ENCODE measurements around the gene KCNJ15. TPM values are rescaled to one million over a fixed set of nuclear protein-coding genes. Genes with fewer than 3 reads are reported as not detected.

Gene KCNJ15
- total RNA-seq, 2 donors from 2014 or later: 0.17 to 0.21 TPM

DNA sequence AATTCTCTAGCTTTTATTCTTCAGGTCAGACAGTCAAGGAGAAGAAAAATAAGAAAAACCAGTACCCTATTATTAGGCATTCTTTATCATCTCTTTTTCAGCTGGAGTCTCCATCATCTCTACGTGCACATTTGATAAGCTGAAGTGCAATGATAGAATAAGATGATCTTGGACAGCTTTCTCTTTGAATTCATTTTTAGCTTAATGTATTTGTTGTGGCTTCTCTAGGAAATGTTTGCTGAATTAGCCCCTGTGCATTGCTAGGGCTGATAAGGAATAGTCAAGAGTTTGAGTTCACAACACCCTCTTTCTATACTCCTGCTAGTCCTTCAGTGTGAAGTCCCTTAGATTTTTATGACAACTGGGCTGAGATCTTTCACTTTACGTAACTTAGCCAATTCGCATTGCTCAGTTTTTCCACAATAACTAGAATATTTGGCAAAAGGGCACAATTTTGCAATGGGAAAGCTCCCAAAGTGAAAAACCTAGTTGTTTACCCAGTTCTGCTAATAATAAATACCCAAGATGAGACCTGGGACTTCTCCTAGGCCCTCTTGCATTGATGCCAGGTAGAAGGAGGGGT, 7.0 kb upstream of the KCNJ15 start:
- intact Hi-C loops (cut with DNase I): no loop called here
- no peaks in the 10 kb centered on the region for H3K36me3 ChIP-seq
- no peak overlapping the region for H3K4me3 ChIP-seq
- peaks cover 4% of the 10 kb centered on the region for H3K4me1 ChIP-seq
- no peaks in the 10 kb centered on the region for H3K27me3 ChIP-seq
- no peaks in the 10 kb centered on the region for H3K9me3 ChIP-seq
- H3K9ac ChIP-seq (ENCODE audit: low read depth in 2 of 2, low read length in 2 of 2): no peak overlapping the region
- no peak overlapping the region for H3K27ac ChIP-seq
- TF ChIP-seq, protein P1, sequence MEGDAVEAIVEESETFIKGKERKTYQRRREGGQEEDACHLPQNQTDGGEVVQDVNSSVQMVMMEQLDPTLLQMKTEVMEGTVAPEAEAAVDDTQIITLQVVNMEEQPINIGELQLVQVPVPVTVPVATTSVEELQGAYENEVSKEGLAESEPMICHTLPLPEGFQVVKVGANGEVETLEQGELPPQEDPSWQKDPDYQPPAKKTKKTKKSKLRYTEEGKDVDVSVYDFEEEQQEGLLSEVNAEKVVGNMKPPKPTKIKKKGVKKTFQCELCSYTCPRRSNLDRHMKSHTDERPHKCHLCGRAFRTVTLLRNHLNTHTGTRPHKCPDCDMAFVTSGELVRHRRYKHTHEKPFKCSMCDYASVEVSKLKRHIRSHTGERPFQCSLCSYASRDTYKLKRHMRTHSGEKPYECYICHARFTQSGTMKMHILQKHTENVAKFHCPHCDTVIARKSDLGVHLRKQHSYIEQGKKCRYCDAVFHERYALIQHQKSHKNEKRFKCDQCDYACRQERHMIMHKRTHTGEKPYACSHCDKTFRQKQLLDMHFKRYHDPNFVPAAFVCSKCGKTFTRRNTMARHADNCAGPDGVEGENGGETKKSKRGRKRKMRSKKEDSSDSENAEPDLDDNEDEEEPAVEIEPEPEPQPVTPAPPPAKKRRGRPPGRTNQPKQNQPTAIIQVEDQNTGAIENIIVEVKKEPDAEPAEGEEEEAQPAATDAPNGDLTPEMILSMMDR (IDR thresholded peaks at IDR 0.05): no peak
- DNase-seq: no peak

DNA sequence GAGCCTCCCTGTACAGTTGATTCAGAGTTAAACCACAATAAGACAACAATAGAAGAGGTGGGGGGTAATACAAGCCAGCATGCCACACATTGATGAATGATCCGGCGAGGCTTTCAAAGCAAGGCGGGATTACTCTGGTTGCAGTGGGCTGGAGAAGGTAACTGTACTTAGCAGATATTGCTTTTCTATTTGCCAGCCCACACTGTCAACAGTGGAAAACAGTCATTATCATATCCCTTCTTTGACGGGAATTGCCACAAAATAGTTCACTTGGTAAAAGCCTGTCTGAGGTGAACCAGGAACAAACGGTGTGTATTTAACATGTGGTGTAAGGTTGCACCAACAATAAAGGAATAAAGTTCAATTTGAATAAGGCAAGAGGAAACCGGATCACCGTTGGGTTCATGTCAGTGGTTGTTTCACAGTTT, 5.8 kb upstream of the KCNJ15 start:
- intact Hi-C loops (cut with DNase I): no loop called here
- peaks cover 4% of the 10 kb centered on the region for H3K4me1 ChIP-seq
- TF ChIP-seq, protein P1 (IDR thresholded peaks at IDR 0.05): no peak
- no peak overlapping the region for H3K4me3 ChIP-seq
- H3K36me3 ChIP-seq: no peaks in the 10 kb centered on the region
- no peaks in the 10 kb centered on the region for H3K27me3 ChIP-seq
- no peak overlapping the region for H3K27ac ChIP-seq
- H3K9ac ChIP-seq (ENCODE audit: low read depth in 2 of 2, low read length in 2 of 2): no peak overlapping the region
- DNase-seq: no peak
- H3K9me3 ChIP-seq: no peaks in the 10 kb centered on the region

DNA sequence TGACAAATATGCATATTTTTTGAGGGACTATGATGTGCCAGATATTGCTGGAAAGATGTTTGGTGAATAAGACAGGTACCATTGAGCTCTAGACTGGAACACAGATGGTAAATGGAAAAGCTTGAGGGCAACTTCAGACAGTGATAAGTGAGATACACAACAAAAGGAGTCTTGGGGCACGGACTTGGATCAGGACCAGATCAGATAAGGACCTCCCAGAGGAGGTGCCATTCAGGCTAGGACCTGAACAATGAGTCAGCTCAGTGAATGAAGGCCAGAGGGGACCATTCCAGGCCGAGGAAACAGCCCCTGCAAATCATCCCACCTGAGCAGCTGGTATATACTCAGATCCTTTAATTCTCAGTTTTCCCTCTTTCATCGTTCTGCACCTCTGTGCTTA, 1.8 kb upstream of the KCNJ15 start:
- Histone ChIP-seq H3K27ac (no peak overlapping the region), H3K4me1 (peaks cover 4% of the 10 kb centered on the region), H3K4me3 (no peak overlapping the region), H3K27me3 (no peaks in the 10 kb centered on the region), H3K9ac (ENCODE audit: low read depth in 2 of 2, low read length in 2 of 2) (no peak overlapping the region), H3K9me3 (no peaks in the 10 kb centered on the region), H3K36me3 (no peaks in the 10 kb centered on the region)
- TF ChIP-seq, protein P1 (IDR thresholded peaks at IDR 0.05): no peak
- intact Hi-C loops (cut with DNase I): no loop called here
- no peak for DNase-seq

DNA sequence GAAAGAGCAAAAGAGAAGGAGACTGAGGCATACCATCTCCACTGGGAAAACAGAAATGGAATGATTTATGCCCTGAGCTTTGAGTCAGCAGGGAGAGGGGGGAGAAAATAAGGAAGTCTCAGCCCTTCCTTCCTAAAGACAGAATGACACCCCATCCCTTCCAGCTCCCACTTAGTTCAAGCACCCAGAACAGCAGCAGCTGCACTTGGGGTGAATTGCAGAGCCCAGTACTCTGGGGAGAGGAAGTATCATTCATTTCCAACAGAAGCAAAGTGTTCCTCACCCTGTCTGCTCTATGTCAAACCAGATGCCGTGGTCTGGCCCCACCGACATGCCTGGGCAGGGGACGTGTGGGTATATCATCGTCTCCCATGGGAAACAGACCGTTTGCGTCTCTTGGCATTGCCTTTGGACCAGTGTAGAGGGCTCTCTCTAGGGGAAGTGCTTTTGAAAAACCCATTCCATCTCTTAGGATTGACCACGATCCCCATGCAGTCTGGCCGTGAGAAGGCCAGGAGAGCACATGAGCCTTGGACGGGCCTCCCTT, 1.1 kb upstream of the KCNJ15 start:
- no peaks in the 10 kb centered on the region for H3K9me3 ChIP-seq
- intact Hi-C loops (cut with DNase I): no loop called here

DNA sequence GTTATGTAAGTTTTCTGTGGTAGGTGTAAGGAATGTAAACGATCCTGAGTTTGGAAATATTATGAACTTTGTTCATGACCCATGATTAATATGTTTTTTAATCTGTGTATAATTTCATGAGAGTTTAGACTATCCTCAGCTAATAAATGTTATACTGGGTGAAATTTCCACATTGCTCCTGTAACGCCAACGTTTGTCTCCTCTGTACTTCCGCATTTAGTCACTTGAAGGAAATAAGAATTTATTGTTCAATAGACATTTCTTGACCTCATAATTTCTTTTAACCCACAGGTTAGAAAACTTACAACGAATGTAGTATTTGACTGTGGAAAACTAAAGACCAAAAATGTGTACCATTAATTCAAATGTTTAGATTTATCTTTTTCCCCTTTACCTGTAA, 876 bp downstream of the KCNJ15 start:
- H3K27me3 ChIP-seq: no peaks in the 10 kb centered on the region
- H3K4me3 ChIP-seq: no peak overlapping the region
- no peak overlapping the region for H3K9ac ChIP-seq (ENCODE audit: low read depth in 2 of 2, low read length in 2 of 2)
- TF ChIP-seq, protein P1 (IDR thresholded peaks at IDR 0.05): no peak
- intact Hi-C loops (cut with DNase I): no loop called here
- H3K27ac ChIP-seq: no peak overlapping the region
- no peaks in the 10 kb centered on the region for H3K4me1 ChIP-seq
- no peak for DNase-seq
- H3K36me3 ChIP-seq: no peaks in the 10 kb centered on the region
- H3K9me3 ChIP-seq: no peaks in the 10 kb centered on the region

More for the DNA sequence above, 1.1 kb upstream of the KCNJ15 start:
- H3K36me3 ChIP-seq: no peaks in the 10 kb centered on the region
- no peak for DNase-seq
- H3K4me3 ChIP-seq: no peak overlapping the region
- no peak overlapping the region for H3K9ac ChIP-seq (ENCODE audit: low read depth in 2 of 2, low read length in 2 of 2)
- no peak overlapping the region for H3K27ac ChIP-seq
- TF ChIP-seq, protein P1 (IDR thresholded peaks at IDR 0.05): no peak
- H3K4me1 ChIP-seq: peaks cover 4% of the 10 kb centered on the region
- no peaks in the 10 kb centered on the region for H3K27me3 ChIP-seq
